ENCODE results near the gene KCNF1.
"Not testable (repeated sequence)": the region's sequence is repeated elsewhere in the genome, so short reads cannot be mapped to it uniquely, and the experiment has no call there.

KCNF1 gene

DNA sequence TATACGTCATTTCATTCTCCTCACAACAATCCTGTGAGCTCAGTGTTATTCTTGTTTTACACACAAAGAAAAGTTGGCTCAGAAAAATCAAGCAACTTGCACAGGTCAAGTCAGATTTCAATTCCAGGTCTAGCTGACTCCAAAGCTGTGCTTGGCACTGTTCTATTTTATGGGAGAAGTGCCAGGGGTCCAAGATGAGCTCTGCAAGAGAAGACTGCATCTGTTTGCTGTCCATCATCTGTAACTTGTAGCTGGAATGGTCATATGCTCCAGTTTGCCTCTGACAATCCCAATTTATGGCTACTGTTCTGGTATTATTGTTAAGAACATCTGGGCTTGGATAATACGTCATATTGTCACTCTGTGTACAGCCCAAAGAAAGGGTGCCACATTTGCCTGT, 28.9 kb downstream of the KCNF1 start:
- no peak for DNase-seq (ENCODE audit: low read depth)

DNA sequence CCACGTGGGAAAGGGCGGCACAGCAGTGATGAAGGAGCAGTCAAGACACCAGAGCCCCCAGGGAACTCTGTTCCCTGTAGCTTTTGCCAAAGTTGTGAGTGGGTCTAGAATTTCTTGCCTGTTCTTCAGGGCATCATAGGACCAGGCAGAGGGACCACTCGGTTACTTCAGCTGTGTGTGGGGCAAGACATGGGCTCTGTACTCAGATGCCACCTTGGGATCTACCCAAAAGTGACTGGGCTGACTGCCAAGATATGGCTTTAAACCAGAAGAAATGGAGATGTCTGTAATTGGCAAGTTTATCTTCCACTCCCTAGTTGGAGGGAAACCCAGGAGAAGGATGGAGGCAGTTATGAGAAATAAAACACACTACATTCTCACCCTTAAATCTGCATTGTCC, 29.6 kb downstream of the KCNF1 start:
- DNase-seq (ENCODE audit: low read depth) = no peak

DNA sequence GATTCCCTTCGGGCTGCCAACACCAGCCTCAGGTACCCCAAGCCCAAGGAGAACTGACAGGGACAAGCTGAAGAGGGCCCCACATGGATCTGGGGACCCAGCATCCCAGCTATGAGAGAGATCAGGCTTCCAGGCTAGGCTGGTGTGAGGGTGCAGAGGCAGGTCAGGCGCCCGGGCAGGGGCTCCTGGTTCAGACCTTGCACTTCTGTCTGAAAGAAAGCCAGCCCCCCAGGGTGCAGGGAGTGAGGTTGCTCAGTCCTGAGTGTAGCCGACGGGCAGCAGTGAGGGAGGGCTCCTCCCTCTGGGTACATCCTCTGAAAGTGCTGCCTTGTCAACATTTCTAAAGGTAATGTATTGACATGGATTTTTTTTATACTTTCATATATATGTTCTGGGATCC, 33.1 kb downstream of the KCNF1 start:
- no peak for DNase-seq (ENCODE audit: low read depth)

DNA sequence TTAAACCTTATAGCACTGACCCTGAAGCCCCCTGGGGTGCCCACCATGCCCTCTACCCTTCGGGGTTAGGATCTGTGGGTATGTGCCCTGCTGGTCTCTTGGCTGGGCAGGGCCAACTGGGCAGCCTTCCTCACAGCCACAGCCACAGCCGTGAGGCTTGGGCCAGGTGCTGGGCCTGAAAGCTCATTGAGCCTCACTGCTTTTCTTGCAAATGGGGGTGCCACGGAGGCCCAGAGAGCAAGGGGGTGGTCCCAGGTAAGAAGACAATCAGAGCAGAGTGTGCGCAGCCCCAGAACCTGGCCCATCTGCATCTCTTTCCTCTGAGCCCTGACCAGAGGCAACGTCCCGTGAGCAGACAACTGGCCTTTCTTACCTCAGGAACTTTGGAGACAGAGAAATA, 34.7 kb downstream of the KCNF1 start:
- no peak for DNase-seq (ENCODE audit: low read depth)

DNA sequence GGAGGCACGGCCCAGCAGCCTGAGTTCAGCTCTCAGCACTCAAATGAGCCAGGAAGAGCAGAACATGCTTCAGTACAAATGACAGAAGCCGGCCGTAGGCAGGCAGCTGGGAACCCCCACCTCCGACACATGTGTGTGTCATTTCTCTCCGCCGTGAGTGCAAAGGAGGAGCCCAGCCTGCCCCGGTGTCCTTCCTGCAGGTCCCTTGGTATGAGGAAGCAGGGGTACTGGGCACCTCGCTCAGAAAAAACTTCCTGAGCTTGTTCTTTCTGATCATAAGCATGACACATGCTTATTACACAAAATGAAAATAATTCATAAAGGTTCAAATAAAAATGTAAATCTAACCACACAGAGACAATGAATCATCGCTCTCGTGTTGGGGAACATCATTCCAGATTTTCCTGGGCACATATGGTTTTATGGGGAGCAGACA, 35.3 kb downstream of the KCNF1 start:
- no peak for DNase-seq (ENCODE audit: low read depth)

DNA sequence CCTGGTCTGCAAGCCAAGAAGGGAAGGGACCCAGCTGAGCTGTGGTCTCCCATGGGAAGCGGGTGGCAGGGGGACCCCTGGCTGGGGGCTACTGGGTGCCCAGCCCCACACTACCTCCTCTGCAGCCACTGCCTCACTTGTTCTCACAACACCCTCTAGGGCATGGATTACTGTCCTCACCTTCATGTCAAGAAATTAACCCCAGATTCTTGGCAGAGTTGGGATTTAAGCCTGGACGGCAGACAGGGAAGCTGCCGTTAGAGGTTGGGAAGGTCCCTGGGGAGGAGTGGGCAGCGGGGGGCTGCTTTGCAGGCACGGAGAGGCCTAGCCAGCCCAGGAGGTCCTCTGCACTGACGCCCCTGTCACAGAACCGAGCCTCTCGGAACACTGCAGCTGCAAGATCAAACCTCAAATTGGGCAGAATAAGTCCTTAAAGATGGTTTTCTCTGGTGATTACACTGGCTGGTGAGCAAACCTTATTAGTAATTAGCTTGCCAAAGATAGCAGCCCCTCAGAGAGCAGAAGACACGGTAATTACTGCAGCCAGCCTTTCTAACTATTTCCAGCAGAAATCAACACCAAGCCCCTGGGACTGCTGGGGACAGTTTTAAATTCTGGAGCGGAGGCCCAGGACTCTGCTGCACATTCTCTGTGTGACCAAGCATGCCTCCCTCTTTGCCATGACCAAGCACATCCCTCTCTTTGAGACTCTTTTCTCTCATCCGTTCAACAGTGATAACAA, 35.9 kb downstream of the KCNF1 start:
- no peak for DNase-seq (ENCODE audit: low read depth)

DNA sequence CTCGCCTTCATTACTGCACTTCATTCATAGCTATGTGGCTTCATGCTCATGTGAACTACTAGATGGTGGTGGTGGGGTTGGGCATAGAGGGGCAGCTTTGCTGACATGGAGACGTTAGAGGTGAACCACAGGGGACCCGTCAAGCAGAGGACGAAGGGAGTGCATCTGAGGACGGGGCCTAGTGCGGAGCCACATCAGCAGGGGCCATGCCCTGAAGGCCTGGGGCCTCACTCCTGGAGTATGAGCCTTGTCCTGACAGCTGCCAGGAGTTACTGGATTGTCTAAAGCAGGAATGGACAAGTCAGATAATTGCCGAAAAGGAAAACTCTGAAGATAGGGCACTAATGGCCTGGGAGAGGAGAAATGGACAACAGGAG, 36.4 kb downstream of the KCNF1 start:
- no peak for DNase-seq (ENCODE audit: low read depth)

DNA sequence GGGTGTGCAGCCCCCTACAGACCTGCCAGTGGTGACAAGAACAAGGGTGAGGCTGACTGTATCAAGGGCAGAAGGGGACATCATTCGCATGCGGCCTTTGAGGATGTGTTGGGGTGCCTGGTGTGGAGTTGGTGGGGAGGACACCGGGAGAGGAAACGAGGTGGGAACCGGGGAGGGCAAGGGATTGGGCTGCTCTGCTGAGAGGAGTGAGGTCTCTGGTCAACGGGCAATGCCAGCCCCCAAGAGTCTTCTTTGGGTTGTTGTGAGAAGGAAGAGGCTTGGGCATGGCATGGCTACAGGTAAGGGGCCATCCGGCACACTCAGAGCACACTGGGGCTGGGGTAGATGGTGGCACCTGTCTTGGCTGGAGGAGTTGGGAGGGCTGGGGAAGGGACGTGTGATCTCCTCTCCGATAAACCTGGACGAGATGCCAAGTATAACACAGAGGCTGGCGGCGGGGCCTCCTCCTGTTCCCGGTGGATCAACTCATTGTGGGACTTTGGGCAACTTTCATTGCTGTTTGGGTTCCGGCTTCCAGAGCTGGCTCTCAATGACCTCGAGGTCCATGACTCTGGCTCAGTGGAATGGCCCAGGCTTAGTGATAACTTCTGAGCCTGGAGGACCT, 37.0 kb downstream of the KCNF1 start:
- DNase-seq (ENCODE audit: low read depth) = no peak

DNA sequence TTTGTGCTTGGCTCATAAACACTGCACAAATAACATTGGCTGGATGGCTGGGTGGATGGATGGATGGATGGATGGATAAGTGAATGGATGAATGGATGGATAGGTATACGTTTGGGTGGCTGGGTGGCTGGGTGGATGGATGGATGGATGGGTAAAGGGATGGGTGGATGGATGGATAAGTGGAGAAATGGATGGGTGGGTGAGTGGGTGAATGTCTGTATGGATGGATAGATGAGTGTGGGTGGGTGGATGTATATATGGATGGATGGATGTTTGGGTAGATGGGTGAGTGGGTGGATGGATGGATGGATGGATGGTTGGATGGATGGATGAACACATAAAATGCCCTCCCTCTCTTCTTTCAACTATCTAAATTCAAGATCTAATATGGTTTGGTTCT, 38.1 kb downstream of the KCNF1 start:
- no peak for DNase-seq (ENCODE audit: low read depth)

DNA sequence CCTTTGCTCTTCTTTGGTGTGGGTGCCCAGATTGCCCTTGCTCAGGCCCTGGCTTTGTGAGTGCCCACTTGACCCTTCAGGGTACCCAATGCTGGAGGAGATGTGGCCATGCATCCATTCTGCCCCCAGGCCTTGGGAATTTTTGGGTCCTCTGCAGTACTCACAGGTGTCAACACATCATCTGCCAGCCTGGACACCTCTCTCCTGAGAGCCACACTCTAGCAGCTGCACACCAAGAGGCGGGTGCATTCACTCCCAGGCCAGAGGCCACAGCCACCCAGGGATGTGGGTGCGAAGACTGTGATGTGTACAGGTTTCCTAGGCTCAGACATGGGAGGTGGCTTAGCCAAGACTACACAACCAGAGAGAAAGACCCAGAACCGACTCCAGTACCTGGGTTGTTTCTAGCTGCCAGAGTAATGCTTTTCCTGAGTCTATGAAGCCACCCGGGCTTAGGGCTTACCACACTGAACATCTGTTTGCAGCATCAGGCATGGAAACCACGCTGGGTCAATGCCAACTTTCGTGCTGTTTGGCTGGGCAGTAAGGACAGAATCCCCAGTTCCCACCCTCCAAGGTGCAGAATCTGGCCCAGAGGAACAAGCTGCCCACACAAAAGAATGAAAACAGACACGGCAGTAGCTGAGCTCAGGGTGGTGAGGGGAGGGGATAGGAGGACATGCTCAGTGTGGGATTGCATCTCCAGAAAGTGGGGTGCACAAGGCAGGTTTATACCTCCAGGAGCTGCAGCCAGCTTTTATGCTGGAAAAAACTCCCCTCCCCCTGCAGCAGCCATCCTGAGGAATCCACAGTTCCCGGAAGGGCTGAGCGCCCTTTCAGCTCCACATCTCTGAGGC, 40.1 kb downstream of the KCNF1 start:
- no peak for DNase-seq (ENCODE audit: low read depth)

DNA sequence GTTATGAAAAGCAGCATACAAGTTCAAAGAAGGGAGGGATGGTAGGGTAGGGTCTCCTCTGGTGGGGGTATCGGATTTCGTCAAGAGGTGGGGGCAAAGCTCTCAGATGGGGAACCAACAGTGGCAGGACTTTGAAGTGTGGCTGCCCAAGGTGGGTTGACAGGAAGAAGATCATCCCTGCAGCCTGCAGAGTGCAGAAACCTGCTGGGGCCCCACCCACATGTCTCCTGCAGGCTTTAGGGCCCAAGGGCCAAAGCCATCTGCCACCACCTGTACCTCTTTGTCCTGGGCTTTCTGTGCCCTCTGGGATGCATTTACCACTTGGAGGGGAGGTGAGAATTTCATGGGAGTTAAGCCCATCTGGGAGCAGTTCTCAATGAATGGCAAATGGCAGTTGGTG, 42.7 kb downstream of the KCNF1 start:
- no peak for DNase-seq (ENCODE audit: low read depth)

DNA sequence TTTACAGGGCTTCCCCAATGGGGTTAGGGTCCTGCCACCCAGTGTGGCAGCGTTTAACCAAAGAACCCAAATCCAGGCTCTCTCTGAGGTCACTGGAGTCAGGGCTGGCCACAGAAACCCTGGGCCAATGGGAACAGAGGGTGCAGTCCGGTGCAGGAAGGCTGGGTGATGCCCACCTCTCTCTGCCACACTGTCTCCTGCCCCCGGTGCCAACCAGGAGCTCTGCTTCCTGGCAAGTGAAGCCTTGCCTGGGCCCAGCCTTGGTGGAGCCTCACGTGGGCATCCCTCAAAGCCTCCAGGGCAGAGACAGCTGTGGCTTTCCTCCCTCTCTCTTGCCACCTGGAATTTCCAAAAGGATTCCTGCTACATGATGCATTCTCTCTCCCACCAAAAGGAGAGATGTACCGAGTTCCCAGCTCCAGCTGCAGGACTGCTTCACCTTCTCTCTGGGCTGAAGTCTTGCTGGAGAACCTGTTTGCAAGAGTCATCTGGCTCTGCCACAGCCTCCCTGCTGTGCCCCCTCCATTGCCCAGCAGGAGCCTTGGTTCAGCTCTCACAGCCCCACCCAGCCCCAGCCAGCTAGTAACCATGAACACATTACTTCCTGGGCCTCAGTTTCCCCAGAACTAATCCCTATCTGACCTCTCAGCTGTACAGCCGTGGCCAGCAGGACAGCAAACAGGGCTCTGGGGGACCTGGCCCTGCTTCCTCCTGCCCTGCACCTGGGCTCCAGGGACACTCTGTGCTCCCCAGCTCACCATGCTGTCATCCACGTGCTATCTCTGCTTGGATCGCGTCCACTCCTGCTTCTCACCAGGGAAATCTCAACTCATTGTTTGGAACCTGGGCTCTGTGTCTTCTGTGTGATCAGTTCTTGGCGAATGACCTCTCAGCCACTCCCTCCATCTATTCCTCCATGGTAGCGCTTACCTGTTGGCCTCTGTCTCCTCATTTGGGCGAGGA, 43.4 kb downstream of the KCNF1 start:
- no peak for DNase-seq (ENCODE audit: low read depth)

DNA sequence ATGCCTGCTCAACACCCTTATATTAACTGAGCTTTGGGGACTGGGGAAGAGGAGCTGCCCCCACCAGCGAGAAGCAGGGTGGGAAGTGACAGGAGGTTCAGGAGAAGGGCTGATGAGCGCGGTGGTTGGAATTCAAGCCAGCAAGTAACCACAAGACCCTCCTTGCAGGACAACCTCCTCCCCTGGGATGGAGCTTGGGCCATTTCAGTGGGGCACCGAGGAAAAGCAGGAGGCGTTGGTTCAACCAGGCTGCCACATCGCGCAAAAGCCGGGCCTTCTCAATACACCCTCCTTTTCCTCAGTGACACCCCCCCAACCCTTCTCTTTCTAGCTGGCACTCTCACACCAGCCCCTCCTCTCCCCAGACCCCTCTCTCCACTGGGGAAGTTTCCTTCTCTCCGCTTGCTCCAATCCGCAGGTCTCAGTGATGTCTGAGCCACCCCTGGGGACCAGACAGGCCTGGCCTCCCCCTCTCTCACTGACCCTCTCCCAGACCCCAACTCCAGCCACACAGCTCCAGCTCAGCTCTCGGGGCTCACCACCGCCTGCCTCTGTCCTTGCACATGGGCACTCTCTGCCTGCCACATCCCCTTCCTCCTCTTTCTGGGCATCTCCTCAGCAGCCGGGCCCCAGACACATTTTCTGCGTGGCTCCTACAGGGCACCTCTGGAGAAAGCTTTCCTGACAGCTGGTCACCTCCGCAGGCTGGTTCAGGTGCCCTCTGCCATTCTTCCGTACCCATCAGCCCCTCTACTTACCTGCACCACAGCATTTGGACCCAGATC, 44.5 kb downstream of the KCNF1 start:
- no peak for DNase-seq (ENCODE audit: low read depth)

DNA sequence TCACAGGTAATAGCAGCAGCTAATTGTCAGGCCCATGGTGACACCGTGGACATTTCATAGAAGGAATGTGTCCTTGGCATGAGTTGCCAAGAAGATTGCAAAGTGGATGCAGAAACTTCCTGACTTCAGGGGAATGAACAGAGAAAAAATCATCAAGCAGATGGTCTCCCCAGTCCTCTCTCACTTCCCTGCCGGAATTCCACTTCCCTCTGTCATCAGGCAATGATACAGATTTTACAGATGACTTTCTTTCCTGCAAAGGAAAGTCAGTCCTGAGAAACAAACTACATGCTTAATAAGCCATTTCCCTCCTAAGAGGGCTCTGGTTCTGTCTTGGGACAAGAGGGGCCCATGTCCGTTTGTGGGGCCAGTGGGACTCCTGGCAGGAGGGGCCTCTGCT, 45.7 kb downstream of the KCNF1 start:
- DNase-seq (ENCODE audit: low read depth) = no peak

DNA sequence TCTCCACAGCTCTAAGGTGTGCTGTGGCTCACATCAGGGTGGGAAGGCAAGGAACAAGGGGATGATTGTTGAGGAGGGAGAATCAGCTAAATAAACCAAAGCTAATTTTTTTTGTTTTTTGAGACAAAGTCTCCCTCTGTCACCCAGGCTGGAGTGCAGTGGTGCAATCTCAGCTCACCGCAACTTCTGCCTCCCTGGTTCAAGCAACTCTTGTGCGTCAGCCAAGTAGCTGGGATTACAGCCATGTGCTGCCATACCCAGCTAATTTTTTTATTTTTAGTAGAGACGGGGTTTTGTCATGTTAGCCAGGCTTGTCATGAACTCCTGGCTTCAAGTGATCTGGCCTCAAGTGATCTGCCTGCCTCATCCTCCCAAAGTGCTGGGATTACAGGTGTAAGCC, 46.7 kb downstream of the KCNF1 start:
- not testable (repeated sequence) for DNase-seq (ENCODE audit: low read depth)

DNA sequence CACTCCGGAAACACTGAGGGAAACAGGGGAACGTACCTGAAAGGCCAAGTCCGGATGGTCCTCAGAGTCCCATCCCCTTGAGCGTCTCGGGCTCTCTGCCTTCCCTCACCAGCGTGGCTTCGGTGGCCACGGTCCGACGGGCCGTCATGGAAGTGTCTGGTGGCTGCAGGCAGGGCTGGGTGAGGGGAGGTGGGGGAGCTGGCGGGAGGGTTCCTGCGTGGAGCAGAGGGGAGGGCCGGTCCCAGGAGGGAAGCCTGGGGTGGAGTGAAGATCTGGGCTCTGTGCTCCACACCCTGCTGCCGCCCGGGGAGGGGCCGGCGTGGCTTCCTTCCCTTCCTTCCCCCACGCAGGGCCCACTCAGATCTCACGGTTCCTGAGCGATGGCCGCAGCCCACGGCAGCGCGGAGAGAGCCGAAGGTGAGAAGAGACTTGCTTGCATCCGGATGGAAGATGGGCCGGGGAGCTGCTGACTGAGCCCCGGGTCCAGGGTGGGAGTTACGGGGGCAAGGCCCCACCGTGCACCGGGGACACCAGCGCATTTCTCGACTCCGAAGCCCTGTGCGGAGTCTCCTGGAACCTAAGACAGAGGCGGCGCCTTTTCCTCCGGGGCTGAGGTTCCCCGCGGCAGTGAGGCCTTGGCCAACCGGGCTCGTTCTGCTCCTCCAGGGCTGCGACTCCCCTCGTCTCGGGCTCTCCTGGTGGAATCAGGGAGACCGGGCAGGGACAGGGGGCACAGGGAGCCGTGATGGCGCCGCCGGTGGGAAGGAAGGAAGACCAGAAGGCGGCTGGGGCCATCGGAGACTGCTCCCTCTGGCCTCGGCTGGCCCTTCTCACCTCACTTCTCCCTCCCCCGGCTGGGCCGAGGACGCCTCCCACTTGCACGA, 49.1 kb downstream of the KCNF1 start:
- DNase-seq (ENCODE audit: low read depth) = no peak

DNA sequence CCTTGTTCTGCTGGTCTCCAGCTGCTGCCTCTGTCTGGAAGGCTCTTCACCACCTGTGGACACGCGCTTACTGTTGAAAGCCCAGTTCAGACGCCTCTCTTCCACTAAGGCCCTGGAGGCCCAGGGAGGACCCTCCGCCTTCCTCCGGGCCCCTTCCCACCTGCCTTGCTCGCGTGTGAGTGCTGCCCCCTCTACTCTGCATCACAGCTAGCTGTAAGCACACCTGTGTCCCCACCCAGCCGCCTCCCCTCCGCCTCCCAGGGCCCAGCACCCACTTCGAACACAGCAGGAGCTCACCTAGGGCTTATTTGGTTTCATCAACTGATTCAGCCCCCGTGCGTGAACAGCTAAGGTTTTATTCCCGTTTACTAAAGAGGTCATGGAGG, 49.7 kb downstream of the KCNF1 start:
- DNase-seq (ENCODE audit: low read depth) = no peak

DNA sequence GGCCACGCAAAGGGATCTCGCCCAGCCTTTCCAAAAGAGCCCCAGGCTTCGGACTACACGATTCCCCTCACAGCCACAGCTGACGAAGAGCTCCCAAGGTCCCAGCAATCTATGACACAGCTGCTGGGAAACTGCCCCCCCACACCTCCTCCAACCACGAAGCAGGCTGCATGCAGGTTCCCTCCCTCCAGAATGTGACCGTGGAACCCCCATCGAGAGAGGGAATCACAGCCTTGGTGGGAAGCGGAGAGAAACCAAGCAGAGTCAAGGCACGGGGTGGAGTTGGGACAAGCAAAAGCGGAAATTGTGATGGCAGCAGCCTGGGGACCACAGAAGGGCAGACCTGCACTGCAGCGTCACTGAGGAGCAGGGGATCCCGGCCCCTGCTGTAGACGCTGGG, 50.3 kb downstream of the KCNF1 start:
- no peak for DNase-seq (ENCODE audit: low read depth)

DNA sequence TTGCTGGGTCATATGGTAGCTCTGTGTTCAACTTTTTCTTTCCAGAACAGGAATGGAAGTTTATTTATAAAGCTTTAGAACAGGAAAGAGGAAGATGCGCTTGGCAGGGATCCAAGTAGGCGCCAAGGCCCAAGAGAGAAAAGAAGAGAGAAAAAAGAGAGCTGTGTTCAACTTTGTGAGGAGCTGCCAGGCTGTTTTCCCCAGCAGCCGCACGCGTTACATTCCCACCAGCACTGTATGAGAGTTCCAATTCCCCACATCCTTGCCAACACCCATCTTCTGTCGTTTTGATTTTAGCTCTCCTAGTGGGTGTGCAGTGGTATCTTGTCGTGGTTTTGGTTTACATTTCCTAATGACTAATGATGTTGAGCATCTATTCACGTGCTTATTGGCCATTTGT, 51.4 kb downstream of the KCNF1 start:
- no peak for DNase-seq (ENCODE audit: low read depth)

Data from stimulated activated CD8-positive, alpha-beta memory T cell treated with anti-CD3 and anti-CD28 coated beads, Interleukin-15, amount 100 ng/mL, for 1 hour (primary cell).